ENCODE measurements around the gene LPP. TPM values are rescaled to one million over a fixed set of nuclear protein-coding genes. Genes with fewer than 3 reads are reported as not detected.

LPP gene
- total RNA-seq, 1 donor from 2014 or later: 54.9 TPM

- intact Hi-C loops (cut with micrococcal nuclease): no loop called here
Observed at GRCh38 chr3:188168186-188168585, 14.2 kb downstream of the LPP start.

- intact Hi-C loops (cut with micrococcal nuclease): no loop called here
Observed at GRCh38 chr3:188168648-188169047, 14.7 kb downstream of the LPP start.

DNA sequence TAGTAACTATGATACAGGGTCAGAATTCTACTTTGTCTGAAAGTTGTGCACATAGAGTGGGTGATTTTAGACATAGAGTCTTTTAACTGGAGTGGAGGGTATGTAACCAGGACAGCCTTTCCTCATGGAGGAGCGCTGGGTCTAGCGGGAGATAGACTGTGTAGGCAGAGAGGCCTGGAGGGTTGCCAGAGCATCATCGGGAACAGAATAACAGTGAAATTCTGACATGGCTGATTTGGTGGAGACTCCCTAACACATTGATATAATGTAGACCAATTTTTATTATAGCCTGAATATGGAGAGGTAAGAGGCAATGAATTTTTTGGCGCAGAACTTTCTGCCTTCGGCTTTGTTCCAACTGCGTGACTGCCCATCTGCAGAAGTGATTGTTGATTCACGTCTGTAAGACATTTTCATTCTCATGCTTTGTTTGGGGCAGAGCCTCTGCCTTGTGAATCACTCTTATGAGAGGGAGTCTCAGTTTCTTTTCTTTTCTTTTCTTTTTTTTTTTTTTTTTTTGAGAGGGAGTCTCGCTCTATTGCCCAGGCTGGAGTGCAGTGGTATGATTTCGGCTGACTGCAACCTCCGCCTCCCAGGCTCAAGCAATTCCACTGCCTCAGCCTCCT, 16.0 kb downstream of the LPP start:
- intact Hi-C loops (cut with micrococcal nuclease): loop anchor here (1.0 kb wide), 2 partner anchors 16 to 367 kb away; partner anchors contain the start of gene LPP

GRCh38 chr3:188170461-188171459, 16.8 kb downstream of the LPP start:
- intact Hi-C loops (cut with micrococcal nuclease): loop anchor here (1.0 kb wide), 2 partner anchors 16 to 367 kb away; partner anchors contain the start of gene LPP

DNA sequence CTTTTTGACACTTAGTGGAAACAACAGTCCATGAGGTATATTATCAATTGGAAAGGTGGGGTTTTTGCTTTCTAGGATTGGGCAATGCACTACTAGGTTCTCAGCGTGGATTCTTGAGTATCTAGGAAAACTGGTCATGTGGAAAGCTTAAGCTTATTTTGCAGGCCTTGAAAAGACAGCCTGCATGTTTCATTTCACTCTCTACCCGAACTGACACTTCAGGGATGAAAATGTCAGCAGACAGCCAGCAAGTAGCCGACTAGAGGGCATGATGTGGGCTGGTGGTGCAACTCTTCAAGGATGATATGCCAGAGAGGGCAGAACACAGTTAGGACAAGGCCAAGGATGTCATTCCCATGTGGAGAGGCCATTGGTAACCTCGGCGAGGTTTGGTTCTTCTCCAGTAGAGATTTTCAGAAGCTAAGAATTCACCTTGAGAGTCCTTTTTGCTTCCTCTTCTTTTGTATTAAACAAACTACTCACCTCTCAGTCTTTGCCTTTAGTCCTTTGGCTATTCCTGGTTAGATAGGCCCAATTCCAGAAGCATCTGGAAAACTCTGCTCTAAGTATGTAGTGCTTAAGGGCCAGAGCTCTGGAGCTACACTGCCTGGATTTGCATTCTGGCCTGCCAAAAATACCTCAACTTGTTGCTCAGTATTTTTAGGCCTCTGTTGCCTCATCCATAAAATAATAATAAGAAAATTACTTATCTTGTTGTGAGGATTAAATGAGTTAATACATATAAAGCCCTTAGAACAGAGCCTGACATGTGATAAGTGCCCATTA, 17.9 kb downstream of the LPP start:
- intact Hi-C loops (cut with micrococcal nuclease): no loop called here

- intact Hi-C loops (cut with micrococcal nuclease): no loop called here
Observed at GRCh38 chr3:188174317-188175044, 20.5 kb downstream of the LPP start.

DNA sequence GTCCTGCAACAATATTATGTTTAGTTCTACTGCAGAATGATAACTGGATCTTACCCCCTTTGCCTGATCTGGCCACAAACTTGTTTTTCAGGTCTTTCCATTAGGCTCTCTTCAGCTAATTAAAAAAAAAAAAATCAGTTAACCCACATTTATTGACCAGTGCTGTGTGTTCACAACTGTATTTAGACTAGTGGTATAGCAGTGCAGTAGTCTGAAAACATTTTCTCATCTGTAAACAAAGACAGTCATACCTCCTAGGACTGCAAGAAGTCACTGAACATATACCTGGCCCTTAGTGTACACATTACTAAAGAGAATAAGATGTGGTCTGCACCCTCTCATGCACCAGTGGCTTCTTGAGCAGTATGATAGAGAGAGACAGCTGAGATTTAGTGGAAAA, 22.5 kb downstream of the LPP start:
- intact Hi-C loops (cut with micrococcal nuclease): no loop called here

DNA sequence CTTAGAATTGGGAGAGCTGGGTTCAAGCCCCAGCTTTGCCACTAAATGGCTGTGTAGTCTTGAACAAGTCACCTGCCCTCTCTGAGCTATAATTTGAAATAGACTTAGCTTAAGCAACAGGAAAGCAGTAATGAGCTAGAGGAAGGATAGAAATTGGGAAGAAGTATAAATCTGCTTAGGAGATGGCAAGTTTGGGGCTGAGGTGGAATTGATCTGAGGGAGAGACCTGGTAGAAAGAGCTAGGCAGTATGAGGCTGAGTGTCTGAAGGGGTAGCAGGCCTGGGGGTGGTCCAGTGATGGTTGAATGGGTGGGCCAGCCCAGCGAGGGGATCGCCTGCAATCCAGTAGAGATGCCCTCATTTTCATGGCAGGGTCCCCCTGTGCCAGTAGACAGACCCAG, 22.9 kb downstream of the LPP start:
- intact Hi-C loops (cut with micrococcal nuclease): no loop called here

DNA sequence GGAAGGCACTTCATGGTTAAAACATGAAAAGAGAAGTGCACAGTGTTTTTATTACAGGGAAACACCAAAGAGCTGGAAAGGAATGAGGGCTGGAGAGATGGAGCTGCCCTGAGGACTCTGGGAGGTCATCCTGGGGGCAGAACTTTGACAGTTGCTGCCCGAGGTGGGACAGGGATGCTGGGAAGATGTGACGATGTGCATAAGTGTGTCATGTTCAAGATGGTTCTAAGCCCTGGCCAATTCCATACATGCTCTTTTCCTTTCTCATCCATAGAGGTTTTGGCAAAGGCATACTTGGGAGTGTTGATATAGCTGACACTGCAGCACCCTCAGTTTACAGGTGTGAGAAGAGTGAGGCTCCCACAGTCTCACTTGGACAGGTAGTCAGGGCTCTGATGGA, 23.8 kb downstream of the LPP start:
- intact Hi-C loops (cut with micrococcal nuclease): no loop called here

DNA sequence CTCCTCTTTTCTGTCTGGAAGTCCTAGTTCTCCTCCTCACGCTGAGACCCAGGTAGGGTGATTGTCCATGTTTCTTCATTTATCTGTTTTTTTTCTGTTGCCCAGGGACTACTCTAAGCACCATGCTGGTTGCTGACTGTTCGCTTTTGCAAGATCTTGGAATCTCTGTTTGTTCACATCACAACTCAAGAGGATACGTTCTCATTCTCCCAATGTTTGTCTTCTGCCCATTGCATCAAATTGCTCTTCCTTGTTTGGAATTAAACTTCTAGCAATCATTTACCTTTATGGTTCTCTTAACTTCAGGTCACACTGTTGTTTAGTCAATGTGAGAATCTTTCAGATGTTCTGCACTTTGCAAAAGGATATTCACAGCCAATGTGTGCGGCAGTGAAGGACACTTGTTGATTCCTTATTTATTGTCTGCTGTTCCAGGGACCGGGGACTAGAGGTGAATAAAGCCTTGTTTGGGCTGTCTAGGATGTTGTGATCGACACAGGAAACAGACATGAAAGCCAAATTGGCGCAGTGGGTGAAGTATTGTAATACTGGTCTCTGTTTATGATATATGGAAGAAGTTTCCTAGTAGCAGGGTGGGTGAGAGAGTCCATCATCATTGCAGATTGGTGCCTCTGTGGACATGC, 24.5 kb downstream of the LPP start:
- intact Hi-C loops (cut with micrococcal nuclease): no loop called here

DNA sequence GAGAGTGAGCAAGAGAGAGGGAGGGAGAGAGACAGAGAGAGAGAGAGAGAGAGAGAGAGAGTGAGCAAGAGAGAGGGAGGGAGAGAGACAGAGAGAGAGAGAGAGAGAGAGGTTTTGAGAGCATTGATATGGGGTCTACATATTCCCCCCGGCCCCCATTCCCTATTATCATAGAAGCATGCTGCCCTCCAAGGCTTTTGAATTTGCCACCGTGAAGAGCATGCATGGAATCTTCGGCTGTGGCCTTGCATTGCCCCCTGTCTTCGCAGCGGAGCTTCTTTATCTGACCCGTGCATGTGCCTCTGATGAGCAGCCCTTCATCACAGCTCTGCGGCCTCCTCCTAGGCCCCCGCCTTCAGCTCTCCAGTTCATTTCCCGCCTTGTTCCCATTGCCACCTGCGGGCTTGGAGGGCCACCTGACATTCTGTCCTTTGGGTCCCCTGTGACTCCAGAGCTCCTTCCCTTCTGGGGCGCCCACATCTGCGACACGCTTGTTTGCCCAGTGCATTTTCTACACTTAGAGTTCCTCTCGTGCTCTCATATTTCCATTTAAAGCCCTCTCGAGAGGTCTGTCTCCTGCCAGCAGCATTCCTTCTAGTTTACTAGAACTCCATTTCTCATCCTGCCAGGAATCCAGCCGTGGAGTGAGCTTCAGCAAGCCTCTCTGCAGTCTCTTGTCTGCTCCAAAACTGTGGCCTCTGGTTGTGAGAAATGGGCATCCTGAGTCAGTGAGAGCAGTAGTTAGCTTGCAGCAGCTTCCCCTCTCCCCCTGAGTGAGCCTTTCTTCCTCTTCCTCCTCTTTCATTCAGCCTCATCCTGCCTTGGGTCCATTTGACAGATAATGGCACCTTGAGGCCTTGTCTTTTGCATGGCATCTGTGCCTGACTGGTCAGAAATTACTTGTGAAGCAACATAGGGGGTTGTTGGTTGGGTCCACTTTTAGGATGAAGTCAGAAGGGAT, 25.3 kb downstream of the LPP start:
- intact Hi-C loops (cut with micrococcal nuclease): no loop called here

DNA sequence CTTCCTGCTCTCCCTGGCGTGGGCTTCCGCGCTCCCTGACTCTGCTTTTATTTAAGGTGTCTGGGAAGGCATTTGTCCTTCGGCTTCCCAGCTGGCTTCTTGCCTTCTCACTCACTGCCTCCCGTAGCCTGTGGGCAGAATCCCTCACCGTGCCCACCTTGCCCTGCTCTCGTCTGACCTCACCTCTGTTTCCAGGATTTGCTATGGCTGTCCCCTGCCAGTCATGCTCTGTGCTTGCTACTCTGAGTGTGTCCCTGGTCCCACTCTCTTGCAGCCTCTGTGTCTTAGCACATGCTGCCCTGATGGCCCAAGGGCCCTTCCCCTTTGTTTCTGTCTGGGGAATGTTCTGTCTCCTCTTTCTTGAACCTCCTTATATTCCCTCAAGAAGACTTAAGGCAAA, 26.2 kb downstream of the LPP start:
- intact Hi-C loops (cut with micrococcal nuclease): no loop called here

DNA sequence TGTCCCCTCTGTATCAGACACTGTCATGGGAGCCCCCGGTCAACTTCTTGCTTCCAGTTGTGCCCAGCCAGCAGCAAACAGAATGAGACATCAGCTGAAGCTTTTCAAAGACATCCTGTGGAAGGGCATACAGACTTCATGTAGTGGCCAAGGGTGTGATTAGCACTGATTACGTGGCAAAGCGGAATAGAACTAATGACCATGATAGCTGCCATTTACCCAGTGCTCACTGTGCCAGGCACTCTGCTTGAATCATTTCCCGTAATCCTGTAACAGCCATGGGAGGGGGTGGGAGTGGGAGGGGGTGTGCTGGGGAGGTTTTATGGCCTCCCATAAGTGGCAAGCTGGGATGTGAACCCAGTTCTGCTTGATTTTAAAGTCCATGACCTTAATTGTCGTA, 29.5 kb downstream of the LPP start:
- intact Hi-C loops (cut with micrococcal nuclease): no loop called here

DNA sequence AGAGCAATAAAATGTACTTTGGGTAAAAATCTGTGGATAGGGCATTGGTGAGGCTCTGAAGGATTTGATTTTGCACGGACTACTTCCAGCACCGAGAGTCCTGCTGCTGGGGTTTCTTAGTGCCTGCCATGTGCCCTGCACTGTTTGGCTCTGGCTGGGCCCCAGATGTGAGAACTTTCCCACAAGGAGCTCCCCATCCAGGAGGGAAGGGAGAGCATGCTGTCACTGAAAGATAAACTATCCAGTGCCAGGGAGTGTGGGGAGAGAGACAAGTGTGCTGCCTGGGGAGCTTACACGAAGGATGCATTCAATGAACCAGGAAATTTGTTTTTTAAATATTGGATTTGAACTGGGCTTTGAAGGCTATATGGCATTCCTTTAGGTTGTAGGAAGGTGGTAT, 30.2 kb downstream of the LPP start:
- intact Hi-C loops (cut with micrococcal nuclease): loop anchor here (2.0 kb wide), 1 partner anchor 29 kb away; the partner anchor contains the start of gene LPP

DNA sequence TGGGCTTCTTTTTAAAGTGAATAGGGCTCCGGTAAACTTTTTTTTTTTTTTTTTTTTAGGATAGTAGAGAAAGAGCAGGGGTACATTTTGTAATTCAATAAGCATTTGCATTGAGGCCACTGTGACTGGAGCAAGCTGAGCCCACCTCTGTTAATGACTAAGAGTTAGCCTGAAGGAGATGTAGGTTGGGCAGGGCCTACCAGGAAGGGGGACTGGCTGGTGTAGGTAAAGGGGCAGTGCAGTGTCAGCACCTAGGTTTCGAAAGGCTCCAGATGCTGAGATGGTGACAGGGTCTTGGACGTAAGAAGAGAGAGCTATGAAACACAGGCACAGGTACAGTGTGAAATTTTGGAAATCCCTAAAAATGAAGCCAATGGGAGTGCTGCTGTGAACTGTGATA, 30.7 kb downstream of the LPP start:
- intact Hi-C loops (cut with micrococcal nuclease): loop anchor here (2.0 kb wide), 1 partner anchor 30 kb away; the partner anchor contains the start of gene LPP

DNA sequence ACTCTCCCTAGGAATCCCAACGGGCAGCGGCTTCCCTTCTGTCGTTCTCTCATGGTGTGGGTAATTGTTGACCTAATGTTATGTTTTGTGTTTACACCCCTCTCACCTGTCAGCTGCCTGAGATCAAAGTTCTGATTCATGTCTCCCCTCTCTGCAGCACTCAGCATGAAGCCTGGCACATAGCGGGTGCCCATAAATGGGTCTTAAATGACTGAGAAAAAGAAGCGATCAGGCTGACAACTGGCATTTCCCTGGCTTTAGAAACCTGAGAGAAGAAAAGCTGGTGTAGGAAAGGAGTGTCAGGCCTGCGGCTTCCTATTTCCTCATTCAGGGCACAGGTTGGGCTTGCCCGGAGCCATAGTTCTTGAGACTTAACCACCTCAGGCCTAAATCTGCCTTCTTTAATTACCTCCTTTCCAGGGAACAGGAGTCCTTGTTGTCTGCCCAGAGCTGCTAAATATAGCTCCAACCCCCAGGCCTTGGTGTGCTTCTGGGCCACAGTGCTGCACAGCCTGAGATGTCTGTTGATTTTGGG, 31.8 kb downstream of the LPP start:
- intact Hi-C loops (cut with micrococcal nuclease): loop anchor here (2.0 kb wide), 1 partner anchor 31 kb away; the partner anchor contains the start of gene LPP

DNA sequence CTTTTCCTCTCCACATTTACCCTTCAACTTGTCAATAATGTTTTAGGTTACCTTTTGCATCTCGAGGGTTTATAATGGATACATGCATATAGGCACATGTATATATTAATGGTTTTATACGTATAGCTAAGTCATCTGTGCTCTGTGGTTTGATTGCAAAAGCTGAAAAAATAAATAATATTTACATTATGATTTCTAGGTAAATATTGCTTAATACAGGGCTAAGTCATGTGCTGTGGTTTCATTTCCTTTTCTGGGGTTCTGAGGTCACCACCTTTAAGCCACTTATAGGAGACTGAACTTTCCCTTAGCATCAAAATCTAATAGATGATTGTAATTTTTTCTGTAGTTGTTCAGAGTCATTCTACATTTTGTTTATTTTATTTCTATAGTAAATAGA, 33.1 kb downstream of the LPP start:
- intact Hi-C loops (cut with micrococcal nuclease): no loop called here

GRCh38 chr3:188188911-188189310, 35.0 kb downstream of the LPP start:
- intact Hi-C loops (cut with micrococcal nuclease): no loop called here

- intact Hi-C loops (cut with micrococcal nuclease): no loop called here
Observed at GRCh38 chr3:188191460-188191859, 37.5 kb downstream of the LPP start.
